BLaER1 (cell line): Measurements from ENCODE around the gene SPOCK1.

Experiments
- H3K27ac ChIP-seq: shearing (Covaris generic); formaldehyde crosslinking; 2 replicates; pipeline ENCODE4 v1.8.1; 2022
- H3K27me3 ChIP-seq: shearing (Covaris generic); formaldehyde crosslinking; 2 replicates; pipeline ENCODE4 v1.8.1; 2022
- H3K36me3 ChIP-seq: shearing (Covaris generic); formaldehyde crosslinking; 2 replicates; pipeline ENCODE4 v1.8.1; 2022
- H3K4me1 ChIP-seq: shearing (Covaris generic); formaldehyde crosslinking; 2 replicates; pipeline ENCODE4 v1.8.1; 2022
- H3K4me2 ChIP-seq: shearing (Covaris generic); formaldehyde crosslinking; 2 replicates; pipeline ENCODE4 v1.8.1; 2022
- H3K4me3 ChIP-seq: shearing (Covaris generic); formaldehyde crosslinking; 2 replicates; pipeline ENCODE4 v1.8.1; 2022
- H3K9ac ChIP-seq: shearing (Covaris generic); formaldehyde crosslinking; 2 replicates; pipeline ENCODE4 v1.8.1; 2022
- H3K9me3 ChIP-seq: shearing (Covaris generic); formaldehyde crosslinking; 2 replicates; pipeline ENCODE4 v1.8.1; 2022
- H4K20me1 ChIP-seq: shearing (Covaris generic); formaldehyde crosslinking; 2 replicates; pipeline ENCODE4 v1.8.1; 2022
- Cebpa-rat ChIP-seq: shearing (Covaris generic); IDR thresholded peaks from 2 replicates; pipeline ENCODE4 v1.8.1; 2022

Gene SPOCK1

DNA sequence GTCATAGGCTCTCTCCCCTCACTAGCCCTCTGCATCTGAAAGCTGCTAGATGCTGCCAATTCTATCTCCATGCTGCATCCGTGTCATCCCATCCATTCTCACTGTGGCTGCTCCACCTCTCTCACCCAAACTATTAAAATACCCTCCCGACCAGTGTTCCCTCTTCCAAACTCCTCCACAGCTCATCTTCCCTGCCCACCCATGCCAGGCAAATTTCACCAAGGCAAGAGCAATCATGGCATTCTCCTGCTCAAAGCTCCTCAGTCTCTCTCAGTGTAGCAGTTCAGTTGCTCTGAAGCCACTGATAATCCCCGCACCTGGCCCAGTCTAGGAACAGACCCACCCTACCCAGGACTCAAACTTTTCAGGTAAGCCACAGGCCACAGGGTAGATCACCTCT, 48.4 kb downstream of the SPOCK1 start:
- no peak overlapping the region for H3K4me3 ChIP-seq
- no peaks in the 10 kb centered on the region for H3K36me3 ChIP-seq
- H3K9ac ChIP-seq: no peak overlapping the region
- H4K20me1 ChIP-seq: no peaks in the 10 kb centered on the region
- no peaks in the 10 kb centered on the region for H3K27me3 ChIP-seq
- no peaks in the 10 kb centered on the region for H3K4me1 ChIP-seq
- no peaks in the 10 kb centered on the region for H3K9me3 ChIP-seq
- H3K4me2 ChIP-seq: no peak overlapping the region
- TF ChIP-seq Cebpa-rat: no peak
- no peak overlapping the region for H3K27ac ChIP-seq

- no peak for TF ChIP-seq Cebpa-rat
- Histone ChIP-seq H4K20me1 (no peaks in the 10 kb centered on the region), H3K4me3 (no peak overlapping the region), H3K27me3 (no peaks in the 10 kb centered on the region), H3K36me3 (no peaks in the 10 kb centered on the region), H3K4me2 (no peak overlapping the region), H3K9ac (no peak overlapping the region), H3K27ac (no peak overlapping the region), H3K9me3 (no peaks in the 10 kb centered on the region), H3K4me1 (no peaks in the 10 kb centered on the region)
Observed at GRCh38 chr5:137448868-137449267, 50.3 kb downstream of the SPOCK1 start.

DNA sequence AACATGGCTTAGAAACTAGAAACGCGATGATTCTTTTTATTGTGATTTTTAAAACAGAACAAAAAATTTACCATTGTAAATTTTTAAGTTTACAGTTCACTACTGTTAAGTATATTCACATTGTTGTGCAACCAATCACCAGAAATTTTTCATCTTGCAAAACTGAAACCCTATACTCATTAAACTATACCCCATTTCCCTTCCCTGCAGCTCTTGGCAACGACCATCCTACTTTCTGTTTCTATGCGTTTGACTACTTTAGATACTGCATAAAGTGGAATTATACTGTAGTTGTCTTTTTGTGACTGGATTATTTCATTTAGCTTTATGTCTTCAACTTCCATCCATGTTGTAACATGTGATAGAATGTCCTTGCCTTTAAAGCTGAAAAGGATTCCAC, 52.5 kb downstream of the SPOCK1 start:
- no peaks in the 10 kb centered on the region for H3K27me3 ChIP-seq
- no peaks in the 10 kb centered on the region for H3K4me1 ChIP-seq
- no peak for TF ChIP-seq Cebpa-rat
- H3K27ac ChIP-seq: no peak overlapping the region
- no peaks in the 10 kb centered on the region for H3K9me3 ChIP-seq
- no peak overlapping the region for H3K4me2 ChIP-seq
- H4K20me1 ChIP-seq: no peaks in the 10 kb centered on the region
- no peak overlapping the region for H3K9ac ChIP-seq
- no peaks in the 10 kb centered on the region for H3K36me3 ChIP-seq
- H3K4me3 ChIP-seq: no peak overlapping the region

- H3K27me3 ChIP-seq: no peaks in the 10 kb centered on the region
- H3K36me3 ChIP-seq: no peaks in the 10 kb centered on the region
- no peaks in the 10 kb centered on the region for H3K4me1 ChIP-seq
- H3K9me3 ChIP-seq: no peaks in the 10 kb centered on the region
- no peak overlapping the region for H3K9ac ChIP-seq
- no peak overlapping the region for H3K4me2 ChIP-seq
- no peaks in the 10 kb centered on the region for H4K20me1 ChIP-seq
- no peak overlapping the region for H3K4me3 ChIP-seq
- no peak for TF ChIP-seq Cebpa-rat
- no peak overlapping the region for H3K27ac ChIP-seq
Observed at GRCh38 chr5:137446151-137446550, 53.0 kb downstream of the SPOCK1 start.

DNA sequence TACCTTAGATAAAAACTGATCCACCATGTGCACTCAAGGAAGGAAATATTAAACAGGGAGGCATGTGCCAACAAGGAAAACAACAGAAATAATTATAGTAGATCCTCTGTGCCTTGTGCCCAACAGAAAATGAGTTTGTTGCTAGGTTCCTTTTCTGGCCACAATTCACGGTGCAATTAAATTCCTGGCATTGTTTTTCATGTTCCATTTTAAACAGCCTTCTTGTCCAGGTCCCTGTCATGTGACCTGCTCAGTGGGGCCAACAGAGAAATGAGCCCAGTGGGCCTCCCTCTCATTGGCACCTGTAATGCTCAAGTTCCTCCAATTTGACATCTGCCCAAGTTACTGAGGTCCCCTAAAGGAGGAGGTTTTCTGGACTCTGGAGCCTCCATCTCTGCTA, 56.5 kb downstream of the SPOCK1 start:
- no peaks in the 10 kb centered on the region for H3K27me3 ChIP-seq
- no peaks in the 10 kb centered on the region for H3K4me1 ChIP-seq
- no peaks in the 10 kb centered on the region for H4K20me1 ChIP-seq
- no peaks in the 10 kb centered on the region for H3K9me3 ChIP-seq
- H3K4me3 ChIP-seq: no peak overlapping the region
- no peak overlapping the region for H3K9ac ChIP-seq
- H3K4me2 ChIP-seq: no peak overlapping the region
- no peaks in the 10 kb centered on the region for H3K36me3 ChIP-seq
- TF ChIP-seq Cebpa-rat: no peak
- H3K27ac ChIP-seq: no peak overlapping the region

GRCh38 chr5:137441476-137441875, 57.6 kb downstream of the SPOCK1 start:
- H3K9me3 ChIP-seq: no peaks in the 10 kb centered on the region
- no peak overlapping the region for H3K27ac ChIP-seq
- TF ChIP-seq Cebpa-rat: no peak

GRCh38 chr5:137440795-137441194, 58.3 kb downstream of the SPOCK1 start:
- Histone ChIP-seq H3K4me3 (no peak overlapping the region), H3K9ac (no peak overlapping the region), H4K20me1 (no peaks in the 10 kb centered on the region), H3K4me2 (no peak overlapping the region), H3K27ac (no peak overlapping the region), H3K36me3 (no peaks in the 10 kb centered on the region), H3K4me1 (no peaks in the 10 kb centered on the region), H3K9me3 (no peaks in the 10 kb centered on the region), H3K27me3 (no peaks in the 10 kb centered on the region)
- TF ChIP-seq Cebpa-rat: no peak

More at GRCh38 chr5:137441476-137441875, 57.6 kb downstream of the SPOCK1 start:
- Histone ChIP-seq H3K4me2 (no peak overlapping the region), H3K27me3 (no peaks in the 10 kb centered on the region), H3K4me1 (no peaks in the 10 kb centered on the region), H4K20me1 (no peaks in the 10 kb centered on the region), H3K4me3 (no peak overlapping the region), H3K9ac (no peak overlapping the region), H3K36me3 (no peaks in the 10 kb centered on the region)

DNA sequence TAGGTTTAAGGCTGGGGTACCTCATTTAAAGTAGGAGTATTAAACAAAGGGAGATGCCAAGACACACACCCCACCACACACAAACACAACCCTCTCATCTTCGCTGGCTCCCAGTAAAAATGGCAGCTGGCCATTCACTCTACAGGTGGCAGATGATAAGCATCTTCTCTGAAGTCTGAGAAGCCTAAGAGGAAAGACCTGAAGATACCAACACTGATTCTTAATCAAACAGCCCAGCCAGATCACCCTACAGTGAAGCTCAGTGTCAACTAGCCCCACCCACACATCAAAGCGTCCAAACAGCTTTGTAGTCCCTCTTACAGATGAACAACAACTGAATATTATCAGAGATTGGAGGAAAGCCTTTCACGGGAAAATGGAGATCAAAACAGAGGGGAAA, 59.5 kb downstream of the SPOCK1 start:
- H3K36me3 ChIP-seq: no peaks in the 10 kb centered on the region
- H3K9me3 ChIP-seq: no peaks in the 10 kb centered on the region
- no peaks in the 10 kb centered on the region for H4K20me1 ChIP-seq
- H3K27me3 ChIP-seq: no peaks in the 10 kb centered on the region
- H3K9ac ChIP-seq: no peak overlapping the region
- H3K4me2 ChIP-seq: no peak overlapping the region
- H3K27ac ChIP-seq: no peak overlapping the region
- TF ChIP-seq Cebpa-rat: no peak
- no peaks in the 10 kb centered on the region for H3K4me1 ChIP-seq
- H3K4me3 ChIP-seq: no peak overlapping the region

- H4K20me1 ChIP-seq: no peaks in the 10 kb centered on the region
- H3K9me3 ChIP-seq: no peaks in the 10 kb centered on the region
- H3K4me1 ChIP-seq: no peaks in the 10 kb centered on the region
- no peak overlapping the region for H3K4me3 ChIP-seq
- no peaks in the 10 kb centered on the region for H3K36me3 ChIP-seq
- H3K27ac ChIP-seq: no peak overlapping the region
- no peak overlapping the region for H3K9ac ChIP-seq
- no peaks in the 10 kb centered on the region for H3K27me3 ChIP-seq
- TF ChIP-seq Cebpa-rat: no peak
- H3K4me2 ChIP-seq: no peak overlapping the region
Observed at GRCh38 chr5:137438932-137439331, 60.2 kb downstream of the SPOCK1 start.

DNA sequence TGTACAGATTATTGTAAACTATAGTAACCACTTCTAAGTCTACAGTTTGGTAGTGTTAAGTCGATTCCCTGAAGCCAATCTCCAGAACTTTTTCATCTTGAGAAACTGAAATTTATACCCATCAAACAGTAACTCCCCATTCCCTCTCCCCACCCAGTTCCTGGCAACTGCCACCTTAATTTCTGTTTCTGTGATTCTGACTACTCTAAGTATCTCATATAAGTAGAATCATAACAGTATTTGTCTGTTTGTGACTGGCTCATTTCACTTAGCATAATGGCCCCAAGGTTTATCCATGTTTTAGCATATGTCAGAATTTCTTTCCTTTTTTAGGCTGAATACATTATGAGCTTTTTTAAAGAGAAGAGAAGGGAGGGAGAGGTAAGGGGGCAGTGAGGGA, 61.4 kb downstream of the SPOCK1 start:
- Histone ChIP-seq H3K27me3 (no peaks in the 10 kb centered on the region), H3K36me3 (no peaks in the 10 kb centered on the region), H3K27ac (no peak overlapping the region), H3K9ac (no peak overlapping the region), H3K4me3 (no peak overlapping the region), H3K4me1 (no peaks in the 10 kb centered on the region), H3K9me3 (no peaks in the 10 kb centered on the region), H4K20me1 (no peaks in the 10 kb centered on the region), H3K4me2 (no peak overlapping the region)
- no peak for TF ChIP-seq Cebpa-rat

- no peak for TF ChIP-seq Cebpa-rat
- no peaks in the 10 kb centered on the region for H3K27me3 ChIP-seq
- no peak overlapping the region for H3K9ac ChIP-seq
- no peaks in the 10 kb centered on the region for H3K4me1 ChIP-seq
- no peaks in the 10 kb centered on the region for H3K36me3 ChIP-seq
- no peaks in the 10 kb centered on the region for H3K9me3 ChIP-seq
- no peaks in the 10 kb centered on the region for H4K20me1 ChIP-seq
- no peak overlapping the region for H3K27ac ChIP-seq
- no peak overlapping the region for H3K4me3 ChIP-seq
- no peak overlapping the region for H3K4me2 ChIP-seq
Observed at GRCh38 chr5:137433539-137433938, 65.6 kb downstream of the SPOCK1 start.
